Left cardiac atrium (tissue), 4 donors: ENCODE results near the gene MRPS18B. TPM values are rescaled to one million over a fixed set of nuclear protein-coding genes. Genes with fewer than 3 reads are reported as not detected.

Experiments
- ATAC-seq, 2 donors: fragments of 200-7000 bp; cut with Tn5 transposase; one replicate each; pipeline ENCODE4 v1.9.1; 2020; ENCODE audit warnings: mild to moderate bottlenecking in 2 of 2, moderate library complexity in 2 of 2
- DNase-seq: peaks from one replicate; pipeline ENCODE4 v3.0.0-alpha.2; 2020
- intact Hi-C, 2 donors: fragments of 100-400 bp; cut with DNase I; formaldehyde crosslinking; loops; one replicate each; pipeline versions ENCODE4 v1.14.1 to v1.15.1; 2022 to 2023
- long read RNA-seq: library from polyadenylated mRNA; unstranded; transcript quantifications from one replicate; pipeline ENCODE4 v2.0.0, GENCODE V29; 2021
- total RNA-seq, 2 donors: library from RNA; stranded (reverse); fragmentation: NEBNext Ultra II Directional; extraction: Animal tissue kit (Norgen Biotek cat#: 25700); gene quantifications; one replicate each; pipeline ENCODE4 v1.2.1, GENCODE V29; 2021
- donor health status: DM: no; HTN: yes; CAD: no.
- donor health status: DM: no; HTN: yes; CAD: no; lungs with severe emphysema.
- donor health status: DM: yes; HTN: yes; CAD: no.
- donor health status: Dilated cardiomyopathy.

MRPS18B gene
- 10 to 100 TPM; 71.1 to 74.7 TPM for total RNA-seq
- long read RNA-seq, transcript MRPS18B-206 (7 exons, 1,532 nt) = major isoform, 44 of 48 reads
- long read RNA-seq, partial matches to known transcripts = 0 of 48 reads
- long read RNA-seq, other reads (novel, unspliced or antisense) = 4 of 48 reads

DNA sequence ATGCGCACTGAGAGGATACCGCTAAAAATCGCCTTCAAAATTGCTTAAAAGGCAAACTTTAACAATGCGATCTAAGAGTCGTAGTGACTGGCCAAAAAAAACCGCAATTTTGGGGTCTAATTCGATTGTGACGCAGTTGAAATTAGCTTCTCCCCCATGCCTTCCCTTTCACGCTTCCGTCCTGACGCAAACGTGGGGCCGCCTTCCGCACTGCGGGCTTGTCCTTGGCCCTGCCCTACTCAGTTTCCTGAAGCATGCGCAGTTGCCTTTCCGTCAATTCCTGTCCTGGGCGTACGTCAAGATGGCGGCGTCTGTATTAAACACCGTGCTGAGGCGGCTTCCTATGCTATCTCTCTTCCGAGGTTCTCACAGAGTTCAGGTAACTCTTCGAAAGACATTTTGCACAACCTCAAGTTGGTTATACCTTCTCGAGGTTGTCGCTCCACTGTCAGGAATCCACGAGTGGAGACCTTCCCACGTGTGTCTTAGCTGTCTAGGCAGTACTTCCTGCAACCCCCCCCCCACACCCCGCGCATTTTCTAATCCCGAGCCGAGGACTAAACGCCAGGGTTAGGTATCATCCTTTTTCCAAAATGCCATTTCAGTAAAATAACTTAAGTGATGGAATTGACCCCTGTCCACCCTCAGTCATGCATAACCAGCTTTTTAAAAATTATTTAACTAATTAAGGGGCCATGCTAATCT, at the start of gene MRPS18B:
TSS of gene MRPS18B (plus strand) at position 276 of the 705 bp plus-strand sequence. CDS start at position 302, 26 bp downstream.
- intact Hi-C loops = no loop called here
- DNase-seq (peak; percentile 99), ATAC-seq (peak; percentile 88 to 91)

GRCh38 chr6:30568245-30568644, 49.4 kb upstream of the MRPS18B start:
- ATAC-seq = no peak
- intact Hi-C loops = no loop called here
- DNase-seq = no peak

- intact Hi-C loops = no loop called here
- DNase-seq (no peak), ATAC-seq (no peak)
Observed at GRCh38 chr6:30570263-30570662, 47.4 kb upstream of the MRPS18B start.

DNA sequence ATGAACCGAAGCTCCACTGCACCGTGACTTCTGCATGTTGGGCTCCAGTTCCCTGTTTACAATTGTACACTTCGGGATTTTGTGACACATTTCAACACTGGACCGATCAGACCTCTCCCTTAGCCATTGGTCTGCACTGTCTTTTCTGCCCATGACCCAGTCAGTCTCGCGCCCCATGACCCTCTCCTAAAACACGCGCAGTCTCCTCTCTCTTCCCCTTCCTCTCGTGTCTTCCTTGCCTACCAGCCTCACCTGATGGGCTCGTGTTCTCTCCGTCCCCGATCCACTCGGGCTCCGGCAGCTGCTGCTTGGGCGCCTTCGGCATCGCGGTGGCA, 46.9 kb upstream of the MRPS18B start:
- ATAC-seq (peak; percentile 6 to 22), DNase-seq (peak; percentile 31)
- intact Hi-C loops = no loop called here

GRCh38 chr6:30571075-30571761, 46.4 kb upstream of the MRPS18B start, which contains the start of gene ABCF1:
ABCF1 (plus strand) TSS chr6:30571442; CDS start chr6:30571488, 46 bp downstream.
- intact Hi-C loops = no loop called here
- peak; percentile 99 for DNase-seq
- ATAC-seq = peak; percentile 99 to 100

- ATAC-seq = no peak
Observed at GRCh38 chr6:30571762-30572082, 45.9 kb upstream of the MRPS18B start.

GRCh38 chr6:30572148-30572547, 45.5 kb upstream of the MRPS18B start:
- intact Hi-C loops = no loop called here
- ATAC-seq (no peak), DNase-seq (no peak)

More at GRCh38 chr6:30571762-30572082, 45.9 kb upstream of the MRPS18B start:
- no peak for DNase-seq
- intact Hi-C loops = no loop called here

GRCh38 chr6:30573113-30573512, 44.5 kb upstream of the MRPS18B start:
- ATAC-seq = no peak
- intact Hi-C loops = no loop called here
- no peak for DNase-seq

GRCh38 chr6:30578051-30578450, 39.6 kb upstream of the MRPS18B start:
- no peak for DNase-seq
- intact Hi-C loops = no loop called here
- ATAC-seq = no peak

GRCh38 chr6:30583921-30584320, 33.7 kb upstream of the MRPS18B start:
- intact Hi-C loops = no loop called here
- DNase-seq = no peak
- ATAC-seq = no peak

GRCh38 chr6:30589754-30590358, 27.8 kb upstream of the MRPS18B start:
- intact Hi-C loops = loop anchor here in 1 of 2 donors (5.0 kb wide), 1 partner anchor 43 kb away; no protein-coding TSS in a partner anchor
- DNase-seq (no peak), ATAC-seq (no peak)

DNA sequence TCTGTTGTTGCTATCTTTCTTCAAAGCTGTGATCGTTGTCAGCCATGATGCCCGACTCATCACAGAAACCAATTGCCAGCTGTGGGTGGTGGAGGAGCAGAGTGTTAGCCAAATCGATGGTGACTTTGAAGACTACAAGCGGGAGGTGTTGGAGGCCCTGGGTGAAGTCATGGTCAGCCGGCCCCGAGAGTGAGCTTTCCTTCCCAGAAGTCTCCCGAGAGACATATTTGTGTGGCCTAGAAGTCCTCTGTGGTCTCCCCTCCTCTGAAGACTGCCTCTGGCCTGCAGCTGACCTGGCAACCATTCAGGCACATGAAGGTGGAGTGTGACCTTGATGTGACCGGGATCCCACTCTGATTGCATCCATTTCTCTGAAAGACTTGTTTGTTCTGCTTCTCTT, 27.1 kb upstream of the MRPS18B start:
- no peak for DNase-seq
- no peak for ATAC-seq
- intact Hi-C loops = loop anchor here in 1 of 2 donors (5.0 kb wide), 1 partner anchor 43 kb away; no protein-coding TSS in a partner anchor

DNA sequence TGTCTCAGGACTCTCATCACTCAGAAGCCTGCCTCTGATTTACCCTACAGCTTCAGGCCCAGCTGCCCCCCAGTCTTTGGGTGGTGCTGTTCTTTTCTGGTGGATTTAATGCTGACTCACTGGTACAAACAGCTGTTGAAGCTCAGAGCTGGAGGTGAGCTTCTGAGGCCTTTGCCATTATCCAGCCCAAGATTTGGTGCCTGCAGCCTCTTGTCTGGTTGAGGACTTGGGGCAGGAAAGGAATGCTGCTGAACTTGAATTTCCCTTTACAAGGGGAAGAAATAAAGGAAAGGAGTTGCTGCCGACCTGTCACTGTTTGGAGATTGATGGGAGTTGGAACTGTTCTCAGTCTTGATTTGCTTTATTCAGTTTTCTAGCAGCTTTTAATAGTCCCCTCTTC, 26.6 kb upstream of the MRPS18B start:
- ATAC-seq = peak in 1 of 2 donors; percentile 16
- intact Hi-C loops = loop anchor here in 1 of 2 donors (5.0 kb wide), 1 partner anchor 44 kb away; no protein-coding TSS in a partner anchor

GRCh38 chr6:30592287-30592686, 25.4 kb upstream of the MRPS18B start:
- intact Hi-C loops = loop anchor here in 1 of 2 donors (5.0 kb wide), 1 partner anchor 45 kb away; no protein-coding TSS in a partner anchor
- ATAC-seq = no peak

More for the DNA sequence above, 26.6 kb upstream of the MRPS18B start:
- DNase-seq = no peak

DNA sequence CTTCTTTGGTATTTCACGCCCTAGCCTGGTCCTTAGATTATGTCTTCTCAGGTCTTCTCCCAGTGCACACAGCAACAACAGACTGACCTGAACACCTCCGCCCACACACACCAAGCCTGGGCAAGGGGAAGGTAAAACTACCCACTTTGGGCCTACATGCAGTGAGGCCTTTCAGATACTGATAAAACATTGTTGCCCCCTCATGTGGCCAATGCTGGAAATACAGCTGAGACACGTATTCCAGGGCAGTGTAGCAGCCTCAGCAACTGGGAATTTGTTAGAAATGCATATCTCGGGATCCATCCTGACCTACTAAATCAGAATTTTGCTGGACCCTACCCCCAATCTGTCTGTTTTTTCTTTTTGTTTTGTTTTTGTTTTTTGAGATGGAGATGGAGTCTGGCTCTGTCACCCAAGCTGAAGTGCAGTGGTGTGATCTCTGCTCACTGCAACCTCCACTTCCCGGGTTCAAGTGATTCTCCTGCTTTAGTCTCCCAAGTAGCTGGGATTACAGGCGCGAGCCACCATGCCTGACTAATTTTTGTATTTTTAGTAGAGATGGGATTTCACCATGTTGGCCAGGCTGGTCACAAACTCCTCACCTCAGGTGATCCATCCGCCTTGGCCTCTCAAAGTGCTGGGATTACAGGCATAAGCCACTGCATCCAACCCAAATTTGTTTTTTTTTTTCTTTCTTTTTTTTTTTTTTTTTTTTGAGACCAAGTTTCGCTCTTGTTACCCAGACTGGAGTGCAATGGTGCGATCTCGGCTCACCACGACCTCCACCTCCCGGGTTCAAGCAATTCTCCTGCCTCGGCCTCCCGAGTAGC, 20.1 kb upstream of the MRPS18B start:
- ATAC-seq (peak; percentile 71 to 77), DNase-seq (peak; percentile 82)
- intact Hi-C loops = loop anchor here in 1 of 2 donors (5.0 kb wide), 1 partner anchor 115 kb away; no protein-coding TSS in a partner anchor

More at GRCh38 chr6:30592287-30592686, 25.4 kb upstream of the MRPS18B start:
- DNase-seq = no peak

DNA sequence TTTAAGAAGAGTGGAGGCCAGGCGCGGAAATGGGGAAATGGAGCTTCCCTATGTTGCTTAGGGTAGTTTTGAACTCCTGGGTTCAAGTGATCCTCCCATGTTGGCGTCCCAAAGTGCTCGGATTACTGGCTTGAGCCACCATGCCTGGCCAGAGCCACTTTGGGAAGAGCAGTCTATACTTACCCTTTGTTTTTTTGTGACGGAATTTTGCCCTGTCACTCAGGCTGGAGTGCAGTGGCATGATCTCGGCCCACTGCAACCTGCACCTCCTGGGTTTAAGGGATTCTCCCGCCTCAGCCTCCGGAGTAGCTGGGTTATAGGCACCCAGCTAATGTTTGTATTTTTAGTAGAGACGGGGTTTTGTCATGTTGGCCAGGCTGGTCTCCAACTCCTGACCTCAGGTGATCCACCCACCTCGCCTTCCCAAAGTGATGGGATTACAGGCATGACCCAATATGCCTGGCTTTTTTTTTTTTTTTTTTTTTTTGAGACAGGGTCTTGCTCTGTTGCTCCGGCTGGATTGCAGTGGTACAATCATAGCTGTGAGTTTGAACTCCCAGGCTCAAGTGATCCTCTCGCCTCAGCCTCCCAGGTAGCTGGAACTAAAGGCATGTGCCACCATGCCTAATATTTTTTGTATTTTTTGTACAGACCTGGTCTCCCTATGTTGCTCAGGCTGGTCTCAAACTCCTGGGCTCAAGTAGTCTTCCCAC, 18.6 kb upstream of the MRPS18B start:
- no peak for ATAC-seq
- no peak for DNase-seq
- intact Hi-C loops = loop anchor here in 1 of 2 donors (5.0 kb wide), 1 partner anchor 117 kb away; no protein-coding TSS in a partner anchor

- DNase-seq (no peak), ATAC-seq (no peak)
- intact Hi-C loops = loop anchor here in 1 of 2 donors (5.0 kb wide), 1 partner anchor 117 kb away; no protein-coding TSS in a partner anchor
Observed at GRCh38 chr6:30599625-30600324, 17.9 kb upstream of the MRPS18B start.
